Fibroblast of skin of right quadriceps (primary cell): ENCODE results near the gene MALRD1.

Experiments used
- DNase-seq: peaks from one replicate; pipeline ENCODE4 v3.0.0-alpha.2; 2013

MALRD1 gene

GRCh38 chr10:19111501-19112267 lies 63.1 kb downstream of the MALRD1 start:
- DNase-seq: peak; percentile 29

GRCh38 chr10:19117438-19117837 lies 68.8 kb downstream of the MALRD1 start:
- no peak for DNase-seq

- DNase-seq: no peak
Measured at GRCh38 chr10:19119191-19119590, 70.6 kb downstream of the MALRD1 start.

- no peak for DNase-seq
Measured at GRCh38 chr10:19120381-19120908, 71.8 kb downstream of the MALRD1 start.

GRCh38 chr10:19133992-19134391 lies 85.4 kb downstream of the MALRD1 start:
- DNase-seq: no peak

- no peak for DNase-seq
Measured at GRCh38 chr10:19142967-19143366, 94.4 kb downstream of the MALRD1 start.

GRCh38 chr10:19144206-19144605 lies 95.6 kb downstream of the MALRD1 start:
- no peak for DNase-seq

GRCh38 chr10:19154375-19154774 lies 105.8 kb downstream of the MALRD1 start:
- no peak for DNase-seq

GRCh38 chr10:19158358-19158757 lies 109.8 kb downstream of the MALRD1 start:
- DNase-seq: no peak

- DNase-seq: no peak
Measured at GRCh38 chr10:19158870-19159269, 110.3 kb downstream of the MALRD1 start.

- no peak for DNase-seq
Measured at GRCh38 chr10:19164461-19164860, 115.9 kb downstream of the MALRD1 start.

GRCh38 chr10:19168584-19168983 lies 120.0 kb downstream of the MALRD1 start:
- DNase-seq: no peak

GRCh38 chr10:19169041-19169440 lies 120.4 kb downstream of the MALRD1 start:
- no peak for DNase-seq

- DNase-seq: no peak
Measured at GRCh38 chr10:19169684-19170083, 121.1 kb downstream of the MALRD1 start.

- DNase-seq: no peak
Measured at GRCh38 chr10:19178675-19179074, 130.1 kb downstream of the MALRD1 start.

- DNase-seq: no peak
Measured at GRCh38 chr10:19184891-19185290, 136.3 kb downstream of the MALRD1 start.

- DNase-seq: no peak
Measured at GRCh38 chr10:19194866-19195265, 146.3 kb downstream of the MALRD1 start.

GRCh38 chr10:19195698-19196097 lies 147.1 kb downstream of the MALRD1 start:
- DNase-seq: no peak

GRCh38 chr10:19200211-19200610 lies 151.6 kb downstream of the MALRD1 start:
- no peak for DNase-seq

GRCh38 chr10:19204246-19204917 lies 155.8 kb downstream of the MALRD1 start:
- DNase-seq: peak; percentile 41

- no peak for DNase-seq
Measured at GRCh38 chr10:19209319-19209718, 160.7 kb downstream of the MALRD1 start.

- DNase-seq: no peak
Measured at GRCh38 chr10:19212590-19212989, 164.0 kb downstream of the MALRD1 start.

GRCh38 chr10:19221216-19221615 lies 172.6 kb downstream of the MALRD1 start:
- DNase-seq: no peak

GRCh38 chr10:19226025-19226424 lies 177.4 kb downstream of the MALRD1 start:
- no peak for DNase-seq
